Neural crest cell (in vitro differentiated cells): Measurements from ENCODE around the gene TMEM131L. TPM values are rescaled to one million over a fixed set of nuclear protein-coding genes. Genes with fewer than 3 reads are reported as not detected.

Source experiments
- DNase-seq: peaks from one replicate; pipeline ENCODE4 v3.0.0; 2021; ENCODE audit warnings: low read depth, mixed read lengths, low spot score
- H3K27ac Mint-ChIP-seq: one replicate; pipeline ENCODE4 v1.8.0; 2021; ENCODE audit warnings: mild to moderate bottlenecking, mixed read lengths; ENCODE audit not compliant: unreplicated experiment
- H3K27me3 Mint-ChIP-seq: 2 replicates; pipeline ENCODE4 v1.8.0; 2021; ENCODE audit warnings: low read depth, mild to moderate bottlenecking, mixed read lengths
- H3K36me3 Mint-ChIP-seq: 2 replicates; pipeline ENCODE4 v1.8.0; 2021; ENCODE audit warnings: low read depth, mild to moderate bottlenecking, mixed read lengths
- H3K4me1 Mint-ChIP-seq: 2 replicates; pipeline ENCODE4 v1.8.0; 2021; ENCODE audit warnings: mixed read lengths
- H3K4me3 Mint-ChIP-seq: one replicate; pipeline ENCODE4 v1.8.0; 2021; ENCODE audit warnings: mild to moderate bottlenecking, mixed read lengths
- H3K9me3 Mint-ChIP-seq: 2 replicates; pipeline ENCODE4 v1.8.0; 2021; ENCODE audit warnings: mixed read lengths
- CTCF ChIP-seq: fragments of 200-600 bp; sonication (generic); conservative IDR thresholded peaks from 2 replicates; pipeline ENCODE4 v1.5.0; 2021; ENCODE audit warnings: antibody characterized with exemption, mild to moderate bottlenecking
- total RNA-seq: library from RNA; stranded (reverse); gene quantifications from 2 replicates; pipeline ENCODE4 v1.2.1, GENCODE V29; 2021

The TMEM131L gene
- total RNA-seq, 1 donor from 2014 or later, result 36.1 TPM

DNA sequence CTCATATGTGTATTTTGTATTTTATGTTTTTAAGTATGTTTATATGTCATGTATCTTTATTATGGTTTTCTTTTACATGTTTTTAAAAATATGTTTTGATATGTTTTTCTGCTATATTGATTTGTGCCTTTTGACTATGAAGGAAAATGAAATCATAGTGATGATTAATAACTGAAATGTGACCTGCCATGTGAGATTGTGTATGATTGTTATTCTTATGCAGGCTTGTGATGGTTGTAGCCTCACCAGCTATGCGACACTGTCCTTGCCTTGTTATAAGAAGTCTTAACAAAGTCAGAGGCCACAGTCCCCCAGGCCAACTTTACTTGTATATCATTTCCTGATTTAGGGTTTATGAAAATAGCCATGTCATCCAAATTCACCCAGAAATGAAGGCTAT, 83.2 kb downstream of the TMEM131L start:
- peaks cover 36% of the 10 kb centered on the region for H3K4me1 Mint-ChIP-seq
- H3K27me3 Mint-ChIP-seq, result no peaks in the 10 kb centered on the region
- no peak overlapping the region for H3K4me3 Mint-ChIP-seq
- no peak for TF ChIP-seq CTCF
- H3K9me3 Mint-ChIP-seq, result no peaks in the 10 kb centered on the region
- peaks cover 3% of the 10 kb centered on the region for H3K36me3 Mint-ChIP-seq
- H3K27ac Mint-ChIP-seq, result no peak overlapping the region
- DNase-seq, result no peak

GRCh38 chr4:153553155-153553818, 87.1 kb downstream of the TMEM131L start:
- DNase-seq, result no peak
- TF ChIP-seq CTCF, result no peak
- Mint-ChIP-seq H3K4me1 (peaks cover 26% of the 10 kb centered on the region), H3K4me3 (no peak overlapping the region), H3K27me3 (no peaks in the 10 kb centered on the region), H3K36me3 (peaks cover 11% of the 10 kb centered on the region), H3K9me3 (no peaks in the 10 kb centered on the region), H3K27ac (no peak overlapping the region)

- peaks cover 21% of the 10 kb centered on the region for H3K4me1 Mint-ChIP-seq
- no peaks in the 10 kb centered on the region for H3K9me3 Mint-ChIP-seq
- peaks cover 11% of the 10 kb centered on the region for H3K36me3 Mint-ChIP-seq
- H3K4me3 Mint-ChIP-seq, result no peak overlapping the region
- DNase-seq, result no peak
- no peak for TF ChIP-seq CTCF
- no peaks in the 10 kb centered on the region for H3K27me3 Mint-ChIP-seq
- H3K27ac Mint-ChIP-seq, result no peak overlapping the region
Measured at GRCh38 chr4:153553819-153554170, 87.6 kb downstream of the TMEM131L start.

- Mint-ChIP-seq H3K27ac (no peak overlapping the region), H3K9me3 (peaks cover 5% of the 10 kb centered on the region), H3K4me1 (peaks cover 11% of the 10 kb centered on the region), H3K36me3 (peaks cover 26% of the 10 kb centered on the region), H3K4me3 (no peak overlapping the region), H3K27me3 (no peaks in the 10 kb centered on the region)
- TF ChIP-seq CTCF, result no peak
- no peak for DNase-seq
Measured at GRCh38 chr4:153555730-153556434, 89.7 kb downstream of the TMEM131L start.

GRCh38 chr4:153556435-153556815, 90.3 kb downstream of the TMEM131L start:
- no peaks in the 10 kb centered on the region for H3K27me3 Mint-ChIP-seq
- H3K4me3 Mint-ChIP-seq, result no peak overlapping the region
- no peak for TF ChIP-seq CTCF
- peaks cover 28% of the 10 kb centered on the region for H3K36me3 Mint-ChIP-seq
- H3K9me3 Mint-ChIP-seq, result peaks cover 8% of the 10 kb centered on the region
- H3K4me1 Mint-ChIP-seq, result peaks cover 8% of the 10 kb centered on the region
- no peak overlapping the region for H3K27ac Mint-ChIP-seq
- no peak for DNase-seq
